ENCODE results near the gene TNKS1BP1. TPM values are rescaled to one million over a fixed set of nuclear protein-coding genes. Genes with fewer than 3 reads are reported as not detected.

TNKS1BP1 gene
- total RNA-seq, 2 donors from 2014 or later = 135 to 191 TPM

DNA sequence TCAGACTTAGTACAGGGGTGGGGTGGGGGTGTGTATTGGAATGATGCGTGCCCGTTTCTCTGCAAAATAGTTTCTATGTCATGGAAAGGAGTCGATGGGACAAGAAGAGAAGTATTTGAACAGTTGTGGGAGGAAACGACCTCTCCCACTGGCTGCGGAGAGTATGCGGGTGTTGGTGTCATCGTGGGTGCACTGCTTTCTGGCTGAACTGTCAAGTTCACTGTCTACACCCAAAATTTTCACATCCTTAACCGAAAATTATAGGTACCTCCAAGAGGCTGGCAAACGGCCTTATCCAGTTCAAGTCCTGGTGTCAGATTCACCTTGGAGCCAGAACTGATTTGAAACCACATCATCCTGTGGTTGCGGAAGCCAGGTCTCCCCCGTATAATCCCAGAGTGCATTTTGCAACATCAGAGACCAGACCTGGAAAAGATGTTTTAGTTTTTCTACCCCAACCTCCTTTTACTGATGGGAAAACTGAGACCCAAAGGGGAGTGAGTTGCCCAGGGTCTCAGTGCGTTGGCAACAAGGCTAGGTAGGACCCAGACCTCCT lies 11.4 kb upstream of the TNKS1BP1 start:
- ATAC-seq (peak; percentile 4), DNase-seq (no peak)

GRCh38 chr11:57335343-57336110 lies 10.8 kb upstream of the TNKS1BP1 start, which contains the start of gene SSRP1:
SSRP1 (minus strand) TSS chr11:57335892; CDS start chr11:57335121, 771 bp downstream.
- ATAC-seq = peak; percentile 98
- intact Hi-C loops (cut with DNase I, micrococcal nuclease) = no loop called here

More for the DNA sequence above, 11.4 kb upstream of the TNKS1BP1 start:
- intact Hi-C loops (cut with DNase I, micrococcal nuclease) = no loop called here

GRCh38 chr11:57335023-57335342 lies 10.2 kb upstream of the TNKS1BP1 start:
- DNase-seq (no peak), ATAC-seq (no peak)
- intact Hi-C loops (cut with DNase I, micrococcal nuclease) = no loop called here

More at GRCh38 chr11:57335343-57336110, 10.8 kb upstream of the TNKS1BP1 start, which contains the start of gene SSRP1:
- peak; percentile 91 for DNase-seq

- DNase-seq (no peak), ATAC-seq (no peak)
- intact Hi-C loops (cut with DNase I, micrococcal nuclease) = no loop called here
Measured at GRCh38 chr11:57332694-57333440, 8.1 kb upstream of the TNKS1BP1 start.

GRCh38 chr11:57331720-57332119 lies 7.0 kb upstream of the TNKS1BP1 start:
- intact Hi-C loops (cut with DNase I, micrococcal nuclease) = no loop called here
- DNase-seq = no peak
- ATAC-seq = no peak

- DNase-seq (no peak), ATAC-seq (no peak)
- intact Hi-C loops (cut with DNase I, micrococcal nuclease) = no loop called here
Measured at GRCh38 chr11:57330029-57330428, 5.3 kb upstream of the TNKS1BP1 start.

GRCh38 chr11:57327721-57328120 lies 3.0 kb upstream of the TNKS1BP1 start:
- intact Hi-C loops (cut with DNase I, micrococcal nuclease) = no loop called here
- ATAC-seq = no peak
- DNase-seq = no peak

DNA sequence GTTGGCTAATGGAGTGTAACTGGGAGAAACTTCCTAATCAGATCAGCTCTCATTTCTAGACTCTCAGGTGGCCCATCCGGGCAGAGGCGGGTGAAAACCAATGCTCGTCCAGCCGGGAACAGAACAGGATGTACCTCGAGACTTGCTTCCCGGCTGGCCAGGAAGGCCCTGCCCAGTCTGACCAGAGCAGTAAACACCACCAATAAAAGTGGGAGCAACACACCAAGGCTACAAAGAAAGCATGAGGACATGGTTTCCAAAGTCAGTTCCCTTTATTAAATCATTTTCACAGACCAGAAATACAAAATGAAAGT lies 940 bp upstream of the TNKS1BP1 start:
- intact Hi-C loops (cut with DNase I, micrococcal nuclease) = no loop called here
- DNase-seq (peak; percentile 73 to 86), ATAC-seq (peak; percentile 52)

GRCh38 chr11:57324154-57324885 lies 432 bp downstream of the TNKS1BP1 start:
- ATAC-seq (peak; percentile 4), DNase-seq (peak; percentile 63 to 64)
- intact Hi-C loops (cut with DNase I, micrococcal nuclease) = no loop called here

GRCh38 chr11:57323855-57324153 lies 948 bp downstream of the TNKS1BP1 start:
- intact Hi-C loops (cut with DNase I, micrococcal nuclease) = no loop called here
- ATAC-seq (no peak), DNase-seq (no peak)

DNA sequence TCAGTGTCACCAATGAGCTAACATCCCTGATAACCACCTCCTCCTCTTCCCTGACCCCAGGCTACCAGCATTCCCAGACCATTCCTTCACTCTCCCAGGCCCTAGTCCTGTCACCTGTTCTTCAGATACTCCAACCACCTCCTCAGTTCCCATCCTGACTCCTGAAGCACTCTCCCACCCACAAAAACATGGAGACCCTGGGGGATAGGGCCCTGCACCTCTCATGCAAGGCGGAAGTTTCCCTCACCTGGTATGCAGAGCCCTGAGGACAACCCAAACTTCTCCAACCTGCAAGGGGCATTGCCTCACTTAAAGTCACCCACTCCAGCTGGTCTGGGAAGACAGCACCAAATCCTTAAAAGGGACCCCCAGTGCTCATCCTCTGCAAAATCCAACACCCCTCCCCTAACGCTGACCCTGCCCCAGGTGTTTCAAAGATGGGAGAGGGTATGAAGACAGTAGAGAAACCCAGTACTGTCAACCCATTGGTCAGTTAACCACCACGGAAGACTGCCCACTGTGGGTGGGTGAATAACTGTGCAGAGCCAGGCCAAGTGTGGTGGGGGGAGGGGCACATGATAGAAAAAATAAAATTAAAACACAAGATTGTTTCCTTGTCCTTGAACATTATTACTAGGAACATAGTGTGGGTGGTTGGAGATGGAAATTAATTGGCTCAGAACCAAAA lies 1.4 kb downstream of the TNKS1BP1 start:
- ATAC-seq (no peak), DNase-seq (no peak)
- intact Hi-C loops (cut with DNase I, micrococcal nuclease) = no loop called here

DNA sequence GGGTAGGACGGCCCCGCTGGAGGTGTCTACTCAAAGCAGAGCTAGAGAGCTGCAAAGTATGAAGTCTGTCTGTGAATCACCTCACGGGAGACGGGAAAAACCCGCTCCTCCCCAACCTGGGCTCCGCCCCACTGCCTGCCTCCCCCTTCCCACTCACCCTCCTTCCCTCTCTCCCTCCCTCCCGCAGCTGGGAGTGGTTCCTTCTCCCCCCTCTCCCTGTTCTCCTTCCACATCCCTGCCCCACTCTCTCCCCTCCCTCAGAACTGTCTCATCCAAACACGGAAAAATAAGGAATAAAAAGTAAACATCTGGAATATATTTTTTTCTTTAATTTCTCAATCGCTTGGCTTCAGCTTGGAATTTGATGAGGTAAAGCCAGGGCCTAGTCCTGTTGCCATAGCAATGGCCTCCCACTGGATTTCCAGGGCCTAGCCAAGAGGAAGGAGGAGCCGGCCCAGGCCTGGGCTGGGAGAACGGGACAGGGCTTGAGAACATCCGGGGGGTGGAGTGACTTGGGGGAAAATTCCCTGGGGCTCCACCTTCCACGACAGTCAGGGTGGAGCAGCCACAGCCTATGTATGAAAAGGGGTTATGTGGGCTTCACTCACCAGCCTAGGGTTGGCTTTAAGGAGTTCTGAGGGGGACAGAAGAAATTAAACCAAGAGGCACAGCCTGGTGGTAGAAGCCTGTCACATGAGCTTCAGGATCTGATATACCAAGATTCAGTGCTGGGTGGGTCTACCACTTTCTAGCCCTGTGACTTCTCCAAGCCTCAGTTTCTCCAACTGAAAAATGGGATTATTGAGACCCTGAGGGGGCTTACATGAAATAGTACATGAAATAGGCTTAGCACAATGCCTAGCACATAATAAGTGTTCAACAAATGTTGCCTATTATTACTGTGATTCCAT lies 2.2 kb downstream of the TNKS1BP1 start:
- DNase-seq = peak; percentile 84 to 95
- intact Hi-C loops (cut with DNase I, micrococcal nuclease) = no loop called here
- peak; percentile 52 for ATAC-seq

- ATAC-seq (no peak), DNase-seq (no peak)
- intact Hi-C loops (cut with DNase I, micrococcal nuclease) = no loop called here
Measured at GRCh38 chr11:57321388-57322255, 3.1 kb downstream of the TNKS1BP1 start.

DNA sequence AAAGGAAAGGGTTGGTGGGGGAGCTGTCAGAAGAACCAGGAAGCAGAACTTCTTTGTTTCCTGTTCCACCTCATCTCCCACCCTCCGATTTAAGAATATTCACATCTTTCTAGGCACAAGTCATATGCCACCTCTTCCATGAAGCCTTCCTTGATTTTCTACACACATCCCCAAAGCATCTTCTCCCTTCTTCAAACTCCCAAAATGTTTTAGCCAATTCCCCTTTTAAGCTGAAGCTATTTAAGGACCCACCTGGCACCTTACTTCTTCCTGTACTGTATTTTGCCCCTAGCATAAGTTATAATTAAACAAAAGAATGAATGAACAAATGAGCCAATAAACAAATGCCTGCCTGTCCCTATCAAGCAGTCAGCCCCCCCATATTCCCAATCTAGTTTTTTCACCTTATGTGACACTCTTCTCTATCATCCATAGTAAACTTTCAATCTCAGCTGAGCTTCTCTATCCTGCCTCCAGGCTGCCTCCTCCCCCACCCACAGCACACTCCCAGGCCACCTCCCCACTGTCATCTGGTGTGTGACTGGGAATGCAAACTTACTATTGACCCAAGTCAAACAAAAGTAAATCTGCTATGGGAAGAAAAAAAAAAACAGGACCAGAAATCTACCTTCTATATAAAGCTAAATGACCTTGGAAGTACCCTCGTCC lies 3.9 kb downstream of the TNKS1BP1 start:
- intact Hi-C loops (cut with DNase I, micrococcal nuclease) = no loop called here
- DNase-seq = peak in 1 of 2 donors; percentile 68
- peak; percentile 25 for ATAC-seq

GRCh38 chr11:57320067-57320718 lies 4.6 kb downstream of the TNKS1BP1 start:
- intact Hi-C loops (cut with DNase I, micrococcal nuclease) = no loop called here
- ATAC-seq (no peak), DNase-seq (no peak)

- intact Hi-C loops (cut with DNase I, micrococcal nuclease) = no loop called here
- ATAC-seq = no peak
Measured at GRCh38 chr11:57318178-57318577, 6.6 kb downstream of the TNKS1BP1 start.

More at GRCh38 chr11:57318178-57318577, 6.6 kb downstream of the TNKS1BP1 start:
- no peak for DNase-seq
